C4-2B (cell line): Measurements from ENCODE around the gene PSMD9.

Experiments used
- ZFX ChIP-seq: fragments of 450-650 bp; IDR thresholded peaks from 2 replicates; pipeline ENCODE4 v1.6.1; 2017
- TF ChIP-seq, protein P1 (sequence below): fragments of 450-650 bp; conservative IDR thresholded peaks from 2 replicates; pipeline ENCODE4 v1.5.1; 2017; ENCODE audit warnings: mild to moderate bottlenecking

GRCh38 chr12:121874071-121874470 lies 14.5 kb upstream of the PSMD9 start:
- TF ChIP-seq, protein P1, sequence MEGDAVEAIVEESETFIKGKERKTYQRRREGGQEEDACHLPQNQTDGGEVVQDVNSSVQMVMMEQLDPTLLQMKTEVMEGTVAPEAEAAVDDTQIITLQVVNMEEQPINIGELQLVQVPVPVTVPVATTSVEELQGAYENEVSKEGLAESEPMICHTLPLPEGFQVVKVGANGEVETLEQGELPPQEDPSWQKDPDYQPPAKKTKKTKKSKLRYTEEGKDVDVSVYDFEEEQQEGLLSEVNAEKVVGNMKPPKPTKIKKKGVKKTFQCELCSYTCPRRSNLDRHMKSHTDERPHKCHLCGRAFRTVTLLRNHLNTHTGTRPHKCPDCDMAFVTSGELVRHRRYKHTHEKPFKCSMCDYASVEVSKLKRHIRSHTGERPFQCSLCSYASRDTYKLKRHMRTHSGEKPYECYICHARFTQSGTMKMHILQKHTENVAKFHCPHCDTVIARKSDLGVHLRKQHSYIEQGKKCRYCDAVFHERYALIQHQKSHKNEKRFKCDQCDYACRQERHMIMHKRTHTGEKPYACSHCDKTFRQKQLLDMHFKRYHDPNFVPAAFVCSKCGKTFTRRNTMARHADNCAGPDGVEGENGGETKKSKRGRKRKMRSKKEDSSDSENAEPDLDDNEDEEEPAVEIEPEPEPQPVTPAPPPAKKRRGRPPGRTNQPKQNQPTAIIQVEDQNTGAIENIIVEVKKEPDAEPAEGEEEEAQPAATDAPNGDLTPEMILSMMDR = no peak
- TF ChIP-seq ZFX = no peak
